Thoracic aorta (tissue), 2 donors: ENCODE measurements around the gene NRXN3. TPM values are rescaled to one million over a fixed set of nuclear protein-coding genes. Genes with fewer than 3 reads are reported as not detected.

Experiments
- ATAC-seq: fragments of 150-250 bp; one replicate; pipeline ENCODE4 v1.8.0; 2017; ENCODE audit warnings: low read depth; ENCODE audit not compliant: insufficient number of reproducible peaks, low FRiP score
- DNase-seq: peaks from one replicate; pipeline ENCODE4 v3.0.0-alpha.2; 2020; ENCODE audit warnings: low spot score
- H3K27ac ChIP-seq, 2 donors: fragments of 200-600 bp; sonication (generic); 1 replicate in 1 of 2; 2 replicates in 1 of 2; pipeline ENCODE4 v1.5.1; 2016; ENCODE audit warnings: mild to moderate bottlenecking in 2 of 2, moderate library complexity in 2 of 2
- H3K27me3 ChIP-seq: fragments of 200-600 bp; sonication (generic); replicated peaks from 2 replicates; pipeline ENCODE4 v1.6.0; 2016; ENCODE audit warnings: mild to moderate bottlenecking; ENCODE audit not compliant: insufficient read depth
- H3K36me3 ChIP-seq: fragments of 200-600 bp; sonication (generic); one replicate; pipeline ENCODE4 v1.5.1; 2016
- H3K4me1 ChIP-seq, 2 donors: fragments of 200-600 bp; sonication (generic); 1 replicate in 1 of 2; 2 replicates in 1 of 2; pipeline versions ENCODE4 v1.5.1 to v1.6.0; 2016; ENCODE audit warnings: low read depth in 2 of 2, mild to moderate bottlenecking in 1 of 2; ENCODE audit not compliant: control insufficient read depth in 1 of 2
- H3K4me3 ChIP-seq: fragments of 200-600 bp; sonication (generic); 2 replicates; pipeline ENCODE4 v1.5.1; 2016; ENCODE audit warnings: mild to moderate bottlenecking
- H3K9me3 ChIP-seq: fragments of 200-600 bp; sonication (generic); 2 replicates; pipeline ENCODE4 v1.5.1; 2016
- total RNA-seq, 2 donors: library from RNA; depleted of rRNA; stranded (reverse); fragments of >200 nt; gene quantifications; one replicate each; pipeline versions ENCODE4 v1.1.0 to v1.2.3, GENCODE V29; 2016
- TF ChIP-seq, protein P1 (sequence below): fragments of 200-600 bp; sonication (generic); IDR thresholded peaks from one replicate; pipeline ENCODE4 v1.5.1; 2019; ENCODE audit warnings: antibody characterized with exemption

NRXN3 gene
- total RNA-seq, 2 donors from 2014 or later: 5.6 to 33.3 TPM

DNA sequence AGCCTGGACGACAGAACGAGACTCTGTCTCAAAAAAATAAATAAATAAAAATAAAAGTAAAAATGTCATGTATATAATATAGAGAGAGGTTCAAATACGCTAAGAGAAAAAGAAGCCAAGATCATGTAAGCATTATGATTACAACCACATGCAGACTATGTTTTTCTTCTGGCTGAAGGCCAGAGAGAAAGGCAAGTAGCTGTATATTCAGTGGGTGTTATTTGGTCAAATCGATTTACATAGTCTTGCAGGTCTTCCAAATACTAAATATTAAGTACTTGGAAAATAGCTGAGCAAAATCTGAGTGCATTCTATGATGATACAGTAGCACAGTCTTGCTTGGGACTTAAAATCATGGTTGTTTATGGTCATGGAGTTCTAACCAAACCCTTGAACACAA lies 1283.1 kb downstream of the NRXN3 start:
- DNase-seq: no peak
- H3K27me3 ChIP-seq: no peaks in the 10 kb centered on the region
- no peaks in the 10 kb centered on the region for H3K9me3 ChIP-seq
- TF ChIP-seq, protein P1, sequence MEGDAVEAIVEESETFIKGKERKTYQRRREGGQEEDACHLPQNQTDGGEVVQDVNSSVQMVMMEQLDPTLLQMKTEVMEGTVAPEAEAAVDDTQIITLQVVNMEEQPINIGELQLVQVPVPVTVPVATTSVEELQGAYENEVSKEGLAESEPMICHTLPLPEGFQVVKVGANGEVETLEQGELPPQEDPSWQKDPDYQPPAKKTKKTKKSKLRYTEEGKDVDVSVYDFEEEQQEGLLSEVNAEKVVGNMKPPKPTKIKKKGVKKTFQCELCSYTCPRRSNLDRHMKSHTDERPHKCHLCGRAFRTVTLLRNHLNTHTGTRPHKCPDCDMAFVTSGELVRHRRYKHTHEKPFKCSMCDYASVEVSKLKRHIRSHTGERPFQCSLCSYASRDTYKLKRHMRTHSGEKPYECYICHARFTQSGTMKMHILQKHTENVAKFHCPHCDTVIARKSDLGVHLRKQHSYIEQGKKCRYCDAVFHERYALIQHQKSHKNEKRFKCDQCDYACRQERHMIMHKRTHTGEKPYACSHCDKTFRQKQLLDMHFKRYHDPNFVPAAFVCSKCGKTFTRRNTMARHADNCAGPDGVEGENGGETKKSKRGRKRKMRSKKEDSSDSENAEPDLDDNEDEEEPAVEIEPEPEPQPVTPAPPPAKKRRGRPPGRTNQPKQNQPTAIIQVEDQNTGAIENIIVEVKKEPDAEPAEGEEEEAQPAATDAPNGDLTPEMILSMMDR: no peak
- ATAC-seq: no peak
- no peak overlapping the region for H3K4me3 ChIP-seq
- H3K27ac ChIP-seq: no peak overlapping the region
- no peaks in the 10 kb centered on the region for H3K36me3 ChIP-seq
- no peaks in the 10 kb centered on the region for H3K4me1 ChIP-seq

DNA sequence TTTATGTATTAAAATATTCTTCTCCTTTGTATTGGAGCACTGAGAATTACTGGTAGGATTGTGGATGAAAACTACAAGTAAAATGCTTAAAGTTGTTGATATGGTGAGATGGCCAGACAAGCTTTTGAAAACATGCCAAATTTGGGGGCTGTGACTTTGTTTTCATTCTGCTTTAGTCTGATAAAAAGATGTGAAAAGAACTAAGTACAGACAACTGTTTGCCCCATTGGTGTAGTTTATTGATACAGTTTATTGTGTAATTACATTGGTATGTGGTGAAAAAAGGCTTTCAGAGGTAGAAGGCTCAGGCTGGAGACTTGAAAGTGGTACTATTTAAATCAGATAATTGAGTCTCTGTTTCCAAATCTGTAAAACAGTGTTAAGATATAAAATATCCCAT lies 1294.3 kb downstream of the NRXN3 start:
- no peak for ATAC-seq
- no peak overlapping the region for H3K27ac ChIP-seq
- DNase-seq: no peak
- H3K4me3 ChIP-seq: no peak overlapping the region
- H3K36me3 ChIP-seq: no peaks in the 10 kb centered on the region
- TF ChIP-seq, protein P1: no peak
- peaks cover 7 to 19% of the 10 kb centered on the region in 2 donors for H3K4me1 ChIP-seq
- H3K9me3 ChIP-seq: no peaks in the 10 kb centered on the region
- no peaks in the 10 kb centered on the region for H3K27me3 ChIP-seq

DNA sequence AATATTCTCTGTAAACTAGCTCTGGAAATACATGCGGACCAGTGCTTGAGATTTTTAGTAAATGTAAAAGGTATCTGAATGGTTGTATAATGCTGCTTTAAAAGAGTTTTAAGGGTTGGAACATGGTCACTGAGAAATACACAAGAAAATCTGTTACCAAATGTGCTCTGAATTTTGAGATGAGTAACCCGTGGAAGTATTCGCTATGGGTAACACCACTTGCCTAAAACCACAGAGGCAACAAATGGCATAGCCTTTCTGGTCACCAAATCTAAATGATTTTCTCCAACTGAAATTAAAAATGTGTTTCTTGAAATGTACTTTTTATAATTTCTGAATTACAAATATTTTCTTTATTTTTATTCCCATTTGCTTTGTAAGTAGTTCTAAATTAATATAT lies 1295.5 kb downstream of the NRXN3 start:
- Histone ChIP-seq H3K9me3 (no peaks in the 10 kb centered on the region), H3K36me3 (no peaks in the 10 kb centered on the region), H3K27me3 (no peaks in the 10 kb centered on the region), H3K4me1 (peaks cover 4 to 9% of the 10 kb centered on the region in 2 donors), H3K27ac (no peak overlapping the region), H3K4me3 (no peak overlapping the region)
- DNase-seq: no peak
- ATAC-seq: no peak
- TF ChIP-seq, protein P1: no peak

DNA sequence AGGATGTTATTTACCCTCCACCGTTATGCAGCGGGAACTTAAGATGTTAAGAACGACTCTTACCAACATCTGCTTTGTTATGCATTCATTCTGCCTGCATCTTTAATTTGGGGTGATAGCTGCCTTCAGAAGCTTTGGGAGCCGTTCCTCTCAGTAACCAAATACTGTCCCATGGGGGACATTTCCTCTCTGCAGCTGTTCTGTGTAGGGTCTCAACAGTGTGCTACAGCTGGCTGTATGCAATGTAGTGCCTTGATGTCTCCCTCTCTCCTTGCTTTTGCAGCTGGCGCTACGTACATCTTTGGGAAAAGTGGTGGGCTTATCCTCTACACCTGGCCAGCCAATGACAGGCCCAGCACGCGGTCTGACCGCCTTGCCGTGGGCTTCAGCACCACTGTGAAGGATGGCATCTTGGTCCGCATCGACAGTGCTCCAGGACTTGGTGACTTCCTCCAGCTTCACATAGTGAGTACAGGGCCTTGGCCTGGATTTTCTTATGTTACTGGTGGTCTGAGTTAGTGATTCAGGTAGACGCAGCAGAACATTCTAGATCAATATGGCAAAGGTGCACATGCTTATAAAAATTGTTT lies 1296.9 kb downstream of the NRXN3 start:
- no peak overlapping the region for H3K27ac ChIP-seq
- TF ChIP-seq, protein P1: no peak

DNA sequence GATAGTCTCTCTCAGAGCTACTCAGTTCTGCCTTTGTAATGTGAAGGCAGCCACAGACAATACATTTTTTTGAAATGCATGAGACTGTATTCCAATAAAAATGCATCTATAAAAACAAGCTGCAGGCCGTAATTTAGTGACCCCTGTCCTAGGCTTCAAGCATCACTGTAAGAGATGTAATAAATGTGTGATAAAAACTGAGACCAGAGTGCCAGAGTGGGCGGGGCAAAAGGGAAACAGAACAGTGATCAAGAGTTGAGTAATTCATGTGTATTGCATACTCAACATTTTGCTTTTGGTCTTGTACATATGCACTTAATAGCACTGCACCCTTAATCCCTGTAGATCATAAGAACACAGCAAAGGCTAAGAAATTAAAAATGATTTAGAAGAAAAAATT lies 1297.7 kb downstream of the NRXN3 start:
- Histone ChIP-seq H3K4me3 (no peak overlapping the region), H3K4me1 (no peaks in the 10 kb centered on the region), H3K9me3 (no peaks in the 10 kb centered on the region), H3K27me3 (no peaks in the 10 kb centered on the region), H3K36me3 (no peaks in the 10 kb centered on the region), H3K27ac (no peak overlapping the region)
- TF ChIP-seq, protein P1: no peak
- no peak for ATAC-seq
- DNase-seq: no peak

More for the DNA sequence above, 1296.9 kb downstream of the NRXN3 start:
- Histone ChIP-seq H3K27me3 (no peaks in the 10 kb centered on the region), H3K36me3 (no peaks in the 10 kb centered on the region), H3K4me1 (no peaks in the 10 kb centered on the region), H3K4me3 (no peak overlapping the region), H3K9me3 (no peaks in the 10 kb centered on the region)
- ATAC-seq (no peak), DNase-seq (no peak)
